ENCODE results near the gene FAM114A2. TPM values are rescaled to one million over a fixed set of nuclear protein-coding genes. Genes with fewer than 3 reads are reported as not detected.

The FAM114A2 gene
- polyA plus RNA-seq, 1 donor (not counting 4 experiments of a cell fraction or from before 2014, with no cell fraction given), result 16.3 TPM

GRCh38 chr5:154065971-154066370 is 27.3 kb upstream of the FAM114A2 start:
- dilution Hi-C loops (cut with MboI; ENCODE audit: extremely low pct_ligation_motif_present, low sequenced_read_pairs), result loop anchor here (25.0 kb wide), 1 partner anchor 346 kb away; no protein-coding TSS in a partner anchor
- Histone ChIP-seq H3K79me2 (ENCODE audit: control insufficient read depth, insufficient read depth, low read length) (no peaks in the 10 kb centered on the region), H3K27me3 (ENCODE audit: control insufficient read depth, extremely low read depth, insufficient read depth, low read length) (no peaks in the 10 kb centered on the region), H4K20me1 (ENCODE audit: control insufficient read depth, extremely low read depth, insufficient read depth, low read length) (no peaks in the 10 kb centered on the region), H3K36me3 (ENCODE audit: control insufficient read depth in 2 of 2, extremely low read depth in 1 of 2, insufficient read depth in 2 of 2, low read length in 2 of 2) (no peaks in the 10 kb centered on the region), H3K9me1 (ENCODE audit: control insufficient read depth, extremely low read depth, insufficient read depth, low read length) (no peaks in the 10 kb centered on the region), H3K4me3 (ENCODE audit: control insufficient read depth in 2 of 3, extremely low read depth in 1 of 3, insufficient read depth in 2 of 3, low read depth in 1 of 3, low read length in 3 of 3) (no peak overlapping the region), H3K9ac (ENCODE audit: control insufficient read depth, extremely low read depth, insufficient read depth, low read length) (no peak overlapping the region), H3K4me1 (ENCODE audit: control insufficient read depth, extremely low read depth, insufficient read depth, low read length) (no peaks in the 10 kb centered on the region), H3K9me3 (ENCODE audit: control insufficient read depth, low read depth, low read length) (no peaks in the 10 kb centered on the region), H3K4me2 (ENCODE audit: control insufficient read depth, extremely low read depth, insufficient read depth, low read depth, low read length) (no peak overlapping the region), H2AFZ (ENCODE audit: control insufficient read depth, low read length) (no peak overlapping the region), H3K27ac (ENCODE audit: control insufficient read depth, insufficient read depth, low read length) (no peak overlapping the region)
- TF ChIP-seq EZH2 (IDR thresholded peaks at IDR 0.05; ENCODE audit: low read length) (no peak), CTCF (optimal IDR thresholded peaks at IDR 0.05 in 1 of 3, IDR thresholded peaks at IDR 0.05 in 1 of 3, conservative IDR thresholded peaks at IDR 0.05 in 1 of 3; ENCODE audit: extremely low read depth in 1 of 3, insufficient read depth in 2 of 3, low read length in 3 of 3) (no peak)
- no peak for DNase-seq (ENCODE audit: low read depth, low spot score)
- no peak for FAIRE-seq

GRCh38 chr5:154063372-154063771 is 24.7 kb upstream of the FAM114A2 start:
- Histone ChIP-seq H3K9ac (ENCODE audit: control insufficient read depth, extremely low read depth, insufficient read depth, low read length) (no peak overlapping the region), H3K9me1 (ENCODE audit: control insufficient read depth, extremely low read depth, insufficient read depth, low read length) (no peaks in the 10 kb centered on the region), H2AFZ (ENCODE audit: control insufficient read depth, low read length) (no peak overlapping the region), H3K79me2 (ENCODE audit: control insufficient read depth, insufficient read depth, low read length) (no peaks in the 10 kb centered on the region), H3K36me3 (ENCODE audit: control insufficient read depth in 2 of 2, extremely low read depth in 1 of 2, insufficient read depth in 2 of 2, low read length in 2 of 2) (no peaks in the 10 kb centered on the region), H3K4me3 (ENCODE audit: control insufficient read depth in 2 of 3, extremely low read depth in 1 of 3, insufficient read depth in 2 of 3, low read depth in 1 of 3, low read length in 3 of 3) (no peak overlapping the region), H3K27me3 (ENCODE audit: control insufficient read depth, extremely low read depth, insufficient read depth, low read length) (no peaks in the 10 kb centered on the region), H3K4me1 (ENCODE audit: control insufficient read depth, extremely low read depth, insufficient read depth, low read length) (no peaks in the 10 kb centered on the region), H4K20me1 (ENCODE audit: control insufficient read depth, extremely low read depth, insufficient read depth, low read length) (no peaks in the 10 kb centered on the region), H3K27ac (ENCODE audit: control insufficient read depth, insufficient read depth, low read length) (no peak overlapping the region), H3K9me3 (ENCODE audit: control insufficient read depth, low read depth, low read length) (no peaks in the 10 kb centered on the region), H3K4me2 (ENCODE audit: control insufficient read depth, extremely low read depth, insufficient read depth, low read depth, low read length) (no peak overlapping the region)
- FAIRE-seq, result no peak
- TF ChIP-seq EZH2 (IDR thresholded peaks at IDR 0.05; ENCODE audit: low read length) (no peak), CTCF (optimal IDR thresholded peaks at IDR 0.05 in 1 of 3, IDR thresholded peaks at IDR 0.05 in 1 of 3, conservative IDR thresholded peaks at IDR 0.05 in 1 of 3; ENCODE audit: extremely low read depth in 1 of 3, insufficient read depth in 2 of 3, low read length in 3 of 3) (no peak)
- DNase-seq (ENCODE audit: low read depth, low spot score), result no peak
- dilution Hi-C loops (cut with MboI; ENCODE audit: extremely low pct_ligation_motif_present, low sequenced_read_pairs), result loop anchor here (25.0 kb wide), 1 partner anchor 349 kb away; no protein-coding TSS in a partner anchor

Data from keratinocyte (primary cell).